K562 (cell line): ENCODE data around the gene PCDHGA4. TPM values are rescaled to one million over a fixed set of nuclear protein-coding genes. Genes with fewer than 3 reads are reported as not detected.
A peak's percentile ranks its signal among the peaks of the same experiment; 100 is the strongest.

ENCODE experiments used
- ATAC-seq: fragments of 200-7000 bp; cut with Tn5 transposase; 3 replicates; pipeline ENCODE4 v1.9.1; 2020; ENCODE audit warnings: moderate library complexity
- BruUV-seq: library from RNA; stranded (reverse); fragments of 400-500 nt; replicated peaks from 2 replicates; lab custom pipeline; 2021; lab: Mats Ljungman, UMichigan
- CTCF ChIA-PET: fragments of 300-600 bp; formaldehyde crosslinking; extraction: SDS; loops from one replicate; lab custom pipeline; 2021; ENCODE audit warnings: low intra/inter-chr PET ratio; lab: Yijun Ruan, JAX
- POLR2A ChIA-PET: fragments of 300-600, 350-650 bp; sonication (Branson Sonifier 250); formaldehyde crosslinking; extraction: SDS; loops from one replicate; lab custom pipeline; 2021; ENCODE audit warnings: antibody characterized with exemption, inconsistent platforms; lab: Yijun Ruan, JAX
- DNase-seq, 4 experiments: peaks; one replicate each; pipeline versions ENCODE4 v3.0.0 to v3.0.0-alpha.2; 2011 to 2018; ENCODE audit warnings: low spot score in 3 of 4, mixed read lengths in 3 of 4; ENCODE audit errors: extremely low read depth in 1 of 4
- FAIRE-seq: peaks from 2 replicates; lab custom pipeline; 2011; peaks lifted over from hg19 to GRCh38; lab: Jason Lieb, UNC
- H2AFZ ChIP-seq: 2 replicates; pipeline ENCODE4 v1.6.0; 2011; ENCODE audit warnings: low read depth, low read length, control low read depth, inconsistent platforms
- H3K27ac ChIP-seq: fragments of 200-600 bp; 3 replicates; pipeline ENCODE4 v1.8.0; 2011; ENCODE audit warnings: low read depth, mild to moderate bottlenecking, control low read depth, inconsistent platforms, low read length, moderate library complexity, mixed read lengths; ENCODE audit errors: extremely low read depth
- H3K27me3 ChIP-seq, 2 experiments: fragments of 300-600 bp in 1 of 2; 2 replicates in 1 of 2; 3 replicates in 1 of 2; pipeline versions ENCODE4 v1.6.0 to v1.8.0; 2011; ENCODE audit warnings: inconsistent platforms in 2 of 2, low read length in 2 of 2, mild to moderate bottlenecking in 1 of 2, mixed read lengths in 1 of 2, moderate library complexity in 1 of 2; ENCODE audit not compliant: control insufficient read depth in 2 of 2, insufficient read depth in 2 of 2
- H3K36me3 ChIP-seq: fragments of 300-600 bp; 3 replicates; pipeline ENCODE4 v1.8.0; 2011; ENCODE audit warnings: mild to moderate bottlenecking, low read length, inconsistent platforms; ENCODE audit not compliant: control insufficient read depth, insufficient read depth
- H3K4me1 ChIP-seq, 2 experiments: fragments of 200-600 bp in 1 of 2; replicated peaks in 1 of 2; 2 replicates in 1 of 2; 3 replicates in 1 of 2; pipeline versions ENCODE4 v1.5.1 to v1.8.0; 2011; ENCODE audit warnings: inconsistent platforms in 2 of 2, low read length in 2 of 2, mild to moderate bottlenecking in 1 of 2, mixed read lengths in 1 of 2, moderate library complexity in 1 of 2; ENCODE audit not compliant: control insufficient read depth in 2 of 2, insufficient read depth in 2 of 2
- H3K4me2 ChIP-seq: 2 replicates; pipeline ENCODE4 v1.6.1; 2011; ENCODE audit warnings: low read length, control low read depth, inconsistent platforms, mixed read lengths; ENCODE audit not compliant: insufficient read depth
- H3K4me3 ChIP-seq: fragments of 200-600 bp; sonication (generic), shearing (Covaris generic); 2 replicates; pipeline ENCODE4 v1.5.1; 2016; ENCODE audit warnings: control low read depth, inconsistent platforms
- H3K79me2 ChIP-seq: fragments of 200-600 bp; 3 replicates; pipeline ENCODE4 v1.8.0; 2011; ENCODE audit warnings: low read length, inconsistent platforms; ENCODE audit not compliant: control insufficient read depth, insufficient read depth
- H3K9ac ChIP-seq, 2 experiments: 2 replicates each; pipeline versions ENCODE4 v1.6.0 to v1.6.1; 2011; ENCODE audit warnings: low read depth in 2 of 2, low read length in 2 of 2, control low read depth in 1 of 2, inconsistent platforms in 1 of 2, mild to moderate bottlenecking in 1 of 2, mixed read lengths in 1 of 2; ENCODE audit not compliant: insufficient read depth in 1 of 2
- H3K9me1 ChIP-seq: one replicate; pipeline ENCODE4 v1.6.0; 2011; ENCODE audit warnings: inconsistent platforms, mild to moderate bottlenecking, low read length, moderate library complexity; ENCODE audit not compliant: control insufficient read depth, insufficient read depth
- H3K9me3 ChIP-seq: replicated peaks from 2 replicates; pipeline ENCODE4 v1.5.1; 2011; ENCODE audit warnings: low read depth, low read length, inconsistent platforms; ENCODE audit not compliant: control insufficient read depth, insufficient read depth
- H4K20me1 ChIP-seq: replicated peaks from 2 replicates; pipeline ENCODE4 v1.6.1; 2011; ENCODE audit warnings: low read length, inconsistent platforms, mixed read lengths; ENCODE audit not compliant: control insufficient read depth, insufficient read depth
- EHMT2 ChIP-seq: fragments of 450-650 bp; IDR thresholded peaks from 2 replicates; pipeline ENCODE4 v1.6.1; 2018; ENCODE audit warnings: antibody characterized with exemption
- GABPB1 ChIP-seq: sonication (generic); formaldehyde crosslinking; IDR thresholded peaks from 2 replicates; pipeline ENCODE4 v1.8.0; 2022; ENCODE audit warnings: mild to moderate bottlenecking, missing genetic modification reagents
- JUND ChIP-seq, 2 experiments: IDR thresholded peaks; 2 replicates in 1 of 2; 3 replicates in 1 of 2; pipeline ENCODE4 v1.6.1; 2011; ENCODE audit warnings: borderline replicate concordance in 2 of 2, low read depth in 2 of 2, low read length in 2 of 2, improper control_type of control experiment in 1 of 2, missing biosample characterization in 1 of 2, missing genetic modification characterization in 1 of 2, missing genetic modification reagents in 1 of 2
- MCM3 ChIP-seq: fragments of 450-650 bp; IDR thresholded peaks from 2 replicates; pipeline ENCODE4 v1.6.1; 2016
- MTA2 ChIP-seq: fragments of 450-650 bp; IDR thresholded peaks from 2 replicates; pipeline ENCODE4 v1.6.1; 2016; ENCODE audit warnings: low read depth
- POLR2A ChIP-seq: fragments of 450-650 bp; conservative IDR thresholded peaks from 2 replicates; pipeline ENCODE4 v1.6.1; 2016
- RAD21 ChIP-seq, 2 experiments: fragments of 250-450 bp in 1 of 2; fragments of 450-650 bp in 1 of 2; sonication (Bioruptor Pico) in 1 of 2; formaldehyde crosslinking in 1 of 2; IDR thresholded peaks in 1 of 2; conservative IDR thresholded peaks in 1 of 2; 2 replicates each; pipeline versions ENCODE4 v1.4.0 to v1.8.0; 2020 to 2022; ENCODE audit warnings: mild to moderate bottlenecking in 2 of 2, moderate library complexity in 1 of 2
- SMARCC2 ChIP-seq: fragments of 450-650 bp; IDR thresholded peaks from 2 replicates; pipeline ENCODE4 v1.6.1; 2017; ENCODE audit warnings: antibody characterized with exemption, moderate library complexity, mild to moderate bottlenecking, low read depth
- TBL1XR1 ChIP-seq, 2 experiments: IDR thresholded peaks; 2 replicates each; pipeline ENCODE4 v1.6.1; 2012; ENCODE audit warnings: improper control_type of control experiment in 2 of 2, low read length in 2 of 2, mild to moderate bottlenecking in 1 of 2
- YY1 ChIP-seq, 3 experiments: IDR thresholded peaks; 2 replicates each; pipeline ENCODE4 v1.6.1; 2011; ENCODE audit warnings: low read length in 2 of 3, mild to moderate bottlenecking in 2 of 3, moderate library complexity in 2 of 3, borderline replicate concordance in 1 of 3, control low read depth in 1 of 3, low read depth in 1 of 3; ENCODE audit not compliant: insufficient read depth in 3 of 3, insufficient replicate concordance in 2 of 3, control insufficient read depth in 1 of 3, insufficient read length in 1 of 3; ENCODE audit errors: extremely low read depth in 1 of 3
- ZKSCAN3 ChIP-seq: fragments of 250-450 bp; sonication (Bioruptor Pico); IDR thresholded peaks from 2 replicates; pipeline ENCODE4 v1.4.0; 2020
- ZNF12 ChIP-seq: sonication (generic); formaldehyde crosslinking; IDR thresholded peaks from 2 replicates; pipeline ENCODE4 v1.4.0; 2020; ENCODE audit warnings: mild to moderate bottlenecking, missing genetic modification reagents
- ZNF274 ChIP-seq: IDR thresholded peaks from 2 replicates; pipeline ENCODE4 v1.6.1; 2011; ENCODE audit warnings: low read depth, mild to moderate bottlenecking, low read length, moderate library complexity, borderline replicate concordance
- WGBS: fragments of 100-300 bp; shearing (Covaris generic); methylation state at CpG from one replicate; pipeline ENCODE4 v1.1.6; 2016; ENCODE audit warnings: low coverage, mixed read lengths; ENCODE audit not compliant: insufficient coverage; ENCODE audit errors: missing lambda C conversion rate; 5-methylcytosine and 5-hydroxymethylcytosine counted together
- in situ Hi-C: fragments of 300-500 bp; cut with MboI; formaldehyde crosslinking; loops from 4 replicates; pipeline ENCODE4 v1.15.0; 2018; ENCODE audit warnings: inconsistent platforms, mixed read lengths
- intact Hi-C: fragments of 100-400 bp; cut with micrococcal nuclease; formaldehyde crosslinking; loops from 2 replicates; pipeline ENCODE4 v1.14.2; 2022
- polyA plus RNA-seq, 8 experiments: library from polyadenylated mRNA; depleted of rRNA in 4 of 8; stranded (reverse) in 5 of 8; unstranded in 3 of 8; fragments of >200 nt; fragmentation: Nextera tagmentation in 2 of 8; fragmentation: Illumina TruSeq in 1 of 8; extraction: Ambion mirVana in 2 of 8; extraction: Trizol in 1 of 8; gene quantifications; 2 replicates each; pipeline versions ENCODE4 v1.2.1 to v1.2.3, GENCODE V29; 2011 to 2014; ENCODE audit warnings: inconsistent platforms in 1 of 8, missing spikeins in 1 of 8
- total RNA-seq, 7 experiments: library from RNA; depleted of rRNA in 6 of 7; stranded (reverse); fragments of >200 nt in 6 of 7; fragmentation: Illumina TruSeq in 2 of 7; extraction: Trizol in 2 of 7; gene quantifications; 2 replicates each; pipeline versions ENCODE4 v1.2.1 to v1.2.3, GENCODE V29; 2011 to 2021; ENCODE audit warnings: low replicate concordance in 1 of 7
- TF ChIP-seq, protein P1 (sequence below): sonication (generic); formaldehyde crosslinking; IDR thresholded peaks from 2 replicates; pipeline ENCODE4 v1.5.0; 2020; ENCODE audit warnings: missing genetic modification reagents
- TF ChIP-seq, protein P2 (sequence below): fragments of 450-650 bp; IDR thresholded peaks from 2 replicates; pipeline ENCODE4 v1.6.1; 2018; ENCODE audit not compliant: partially characterized antibody

PCDHGA4 gene
- total and polyA plus RNA-seq, 9 of the 15 experiments (the other 6 are each of a cell fraction or from before 2014, with no cell fraction given), result 0.12 to 0.40 (median 0.36) TPM; not detected in 2

DNA sequence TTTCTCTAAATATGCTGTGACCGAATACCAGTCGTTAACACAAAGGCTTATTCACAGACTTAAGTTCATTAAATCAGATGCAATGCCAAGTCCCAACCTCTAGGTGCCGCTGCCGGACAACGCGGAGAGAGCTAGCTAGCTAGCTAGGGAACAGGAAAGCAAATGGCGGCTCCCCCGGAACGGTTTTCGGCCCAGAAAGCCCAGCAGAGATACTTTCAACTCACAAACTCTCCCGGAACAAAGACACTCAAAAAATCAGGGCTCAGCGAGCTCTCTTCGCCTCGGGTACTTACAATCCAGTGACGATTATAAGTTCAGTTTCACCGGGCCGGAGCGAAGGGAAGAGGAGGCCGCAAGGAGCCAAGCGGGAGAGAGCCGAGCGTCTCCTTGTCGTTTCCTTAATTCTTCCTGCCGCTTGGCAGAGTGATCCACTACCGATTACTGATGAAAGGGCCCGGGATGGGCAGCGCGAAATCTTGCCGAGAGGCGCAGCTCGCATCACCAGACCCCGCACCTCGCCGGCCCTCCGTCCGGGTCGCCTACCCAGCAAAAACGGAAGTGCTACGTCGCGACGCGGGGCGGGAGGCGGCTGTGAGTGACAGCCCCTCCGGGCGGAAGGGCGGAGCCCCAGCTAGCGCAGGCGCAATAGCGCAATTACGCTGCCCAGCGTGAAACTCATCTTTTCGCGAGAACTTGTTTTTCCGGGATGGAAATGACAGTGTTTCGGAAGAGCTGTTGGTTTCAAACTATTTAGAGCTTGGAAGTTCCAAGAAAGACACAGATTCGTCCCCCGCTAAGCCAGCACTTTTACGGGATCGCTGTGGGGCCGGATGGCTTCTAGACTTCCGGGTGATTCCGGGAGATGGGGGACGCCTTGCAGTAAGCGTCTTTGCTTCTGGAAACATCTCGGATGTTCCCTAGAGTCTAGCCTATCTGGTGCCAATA is 34.3 kb upstream of the PCDHGA4 start, which contains the start of gene TAF7:
TSS of gene TAF7 (minus strand) at position 560 of the 945 bp plus-strand sequence. CDS start 740 bp downstream, outside the sequence.
- Histone ChIP-seq H3K27ac (peak within 1 kb of the TSS; percentile 92), H3K9me3 (peaks cover 22% of the 10 kb centered on the region), H3K4me2 (peak within 1 kb of the TSS; percentile 85), H4K20me1 (no peaks in the 10 kb centered on the region), H3K4me1 (peaks cover 0 to 9% of the 10 kb centered on the region in 2 experiments; a peak in 1 of 5 replicates), H3K27me3 (no peaks in the 10 kb centered on the region), H2AFZ (peak within 1 kb of the TSS; percentile 94), H3K9ac (peak within 1 kb of the TSS; percentile 92 to 93), H3K4me3 (peak within 1 kb of the TSS; percentile 70), H3K36me3 (peaks cover 26% of the 10 kb centered on the region), H3K9me1 (no peaks in the 10 kb centered on the region), H3K79me2 (peaks cover 29% of the 10 kb centered on the region)
- CTCF ChIA-PET, result interaction anchor here (0.6 to 1.6 kb wide), 6 partner anchors 239 to 293 kb away, joined by 3 to 5 read pairs (median 3); no protein-coding TSS in a partner anchor
- POLR2A ChIA-PET, result interaction anchor here (0.7 to 1.9 kb wide), 16 partner anchors 8 to 692 kb away, joined by 3 to 14 read pairs (median 5); partner anchors contain the start of genes GNPDA1, PCDHB15, PCDHGA1 and PCDHGB3
- peak; percentile 98 for ATAC-seq
- intact Hi-C loops (loop anchor here (10.0 kb wide), 1 partner anchor 106 kb away; the partner anchor contains the start of gene PCDHB13), in situ Hi-C loops (no loop called here)
- TSS peak; percentile 69 for BruUV-seq
- DNase-seq, result peak; percentile 95 to 98 (median 96)
- peak; percentile 93 for FAIRE-seq
- under 1% methylated on average over 65 of the region's 67 CpGs for WGBS
- TF ChIP-seq MCM3, result no peak
- peak; percentile 73 to 96 (median 92) for TF ChIP-seq YY1 (IDR thresholded peaks at IDR 0.05; ENCODE audit: borderline replicate concordance in 1 of 3, control insufficient read depth in 1 of 3, extremely low read depth in 1 of 3, insufficient read depth in 3 of 3, insufficient read length in 1 of 3, insufficient replicate concordance in 2 of 3, low read depth in 1 of 3, low read length in 2 of 3)
- TF ChIP-seq JUND (IDR thresholded peaks at IDR 0.05; ENCODE audit: borderline replicate concordance, low read depth, low read length), result peak; percentile 46
- TF ChIP-seq JUND (tag; IDR thresholded peaks at IDR 0.05; ENCODE audit: borderline replicate concordance, low read depth, low read length), result no peak; the same call in 1 of the 3 replicates
- no peak for TF ChIP-seq ZKSCAN3 (CRISPR knock-in tag)
- TF ChIP-seq, protein P1, sequence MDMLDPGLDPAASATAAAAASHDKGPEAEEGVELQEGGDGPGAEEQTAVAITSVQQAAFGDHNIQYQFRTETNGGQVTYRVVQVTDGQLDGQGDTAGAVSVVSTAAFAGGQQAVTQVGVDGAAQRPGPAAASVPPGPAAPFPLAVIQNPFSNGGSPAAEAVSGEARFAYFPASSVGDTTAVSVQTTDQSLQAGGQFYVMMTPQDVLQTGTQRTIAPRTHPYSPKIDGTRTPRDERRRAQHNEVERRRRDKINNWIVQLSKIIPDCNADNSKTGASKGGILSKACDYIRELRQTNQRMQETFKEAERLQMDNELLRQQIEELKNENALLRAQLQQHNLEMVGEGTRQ (CRISPR knock-in tag), result no peak
- TF ChIP-seq GABPB1 (CRISPR knock-in tag), result peak; percentile 90
- peak; percentile 97 for TF ChIP-seq POLR2A
- TF ChIP-seq ZNF274, result no peak
- peak in 1 of 2 experiments; percentile 39; a peak in 2 of 4 replicates for TF ChIP-seq RAD21 (CRISPR knock-in tag; conservative IDR thresholded peaks at IDR 0.05 in 1 of 2, IDR thresholded peaks at IDR 0.05 in 1 of 2)
- TF ChIP-seq ZNF12, result no peak
- TF ChIP-seq SMARCC2, result peak; percentile 93
- TF ChIP-seq, protein P2, sequence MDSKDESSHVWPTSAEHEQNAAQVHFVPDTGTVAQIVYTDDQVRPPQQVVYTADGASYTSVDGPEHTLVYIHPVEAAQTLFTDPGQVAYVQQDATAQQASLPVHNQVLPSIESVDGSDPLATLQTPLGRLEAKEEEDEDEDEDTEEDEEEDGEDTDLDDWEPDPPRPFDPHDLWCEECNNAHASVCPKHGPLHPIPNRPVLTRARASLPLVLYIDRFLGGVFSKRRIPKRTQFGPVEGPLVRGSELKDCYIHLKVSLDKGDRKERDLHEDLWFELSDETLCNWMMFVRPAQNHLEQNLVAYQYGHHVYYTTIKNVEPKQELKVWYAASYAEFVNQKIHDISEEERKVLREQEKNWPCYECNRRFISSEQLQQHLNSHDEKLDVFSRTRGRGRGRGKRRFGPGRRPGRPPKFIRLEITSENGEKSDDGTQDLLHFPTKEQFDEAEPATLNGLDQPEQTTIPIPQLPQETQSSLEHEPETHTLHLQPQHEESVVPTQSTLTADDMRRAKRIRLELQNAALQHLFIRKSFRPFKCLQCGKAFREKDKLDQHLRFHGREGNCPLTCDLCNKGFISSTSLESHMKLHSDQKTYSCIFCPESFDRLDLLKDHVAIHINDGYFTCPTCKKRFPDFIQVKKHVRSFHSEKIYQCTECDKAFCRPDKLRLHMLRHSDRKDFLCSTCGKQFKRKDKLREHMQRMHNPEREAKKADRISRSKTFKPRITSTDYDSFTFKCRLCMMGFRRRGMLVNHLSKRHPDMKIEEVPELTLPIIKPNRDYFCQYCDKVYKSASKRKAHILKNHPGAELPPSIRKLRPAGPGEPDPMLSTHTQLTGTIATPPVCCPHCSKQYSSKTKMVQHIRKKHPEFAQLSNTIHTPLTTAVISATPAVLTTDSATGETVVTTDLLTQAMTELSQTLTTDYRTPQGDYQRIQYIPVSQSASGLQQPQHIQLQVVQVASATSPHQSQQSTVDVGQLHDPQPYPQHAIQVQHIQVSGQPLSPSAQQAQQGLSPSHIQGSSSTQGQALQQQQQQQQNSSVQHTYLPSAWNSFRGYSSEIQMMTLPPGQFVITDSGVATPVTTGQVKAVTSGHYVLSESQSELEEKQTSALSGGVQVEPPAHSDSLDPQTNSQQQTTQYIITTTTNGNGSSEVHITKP, result no peak
- TF ChIP-seq TBL1XR1 (IDR thresholded peaks at IDR 0.05; ENCODE audit: low read length in 2 of 2), result peak in 1 of 2 experiments; percentile 39; a peak in 2 of 4 replicates
- TF ChIP-seq MTA2, result no peak
- TF ChIP-seq EHMT2, result 0 out of 2 replicates have a peak, but pooled peaks have one; percentile 58
